Skeletal muscle tissue (tissue), 4 donors: ENCODE measurements around the gene PPP2CA. TPM values are rescaled to one million over a fixed set of nuclear protein-coding genes. Genes with fewer than 3 reads are reported as not detected.
A peak's percentile ranks its signal among the peaks of the same experiment; 100 is the strongest.
"Not testable (repeated sequence)": the region's sequence is repeated elsewhere in the genome, so short reads cannot be mapped to it uniquely, and the experiment has no call there.

Experiments used
- H3K27ac ChIP-seq: one replicate; pipeline ENCODE4 v1.7.0; 2013; ENCODE audit warnings: mild to moderate bottlenecking, low read depth, low read length, inconsistent platforms
- H3K27me3 ChIP-seq, 3 donors: one replicate each; pipeline ENCODE4 v1.7.0; 2013; ENCODE audit warnings: low read length in 3 of 3; ENCODE audit not compliant: control insufficient read depth in 3 of 3, insufficient read depth in 3 of 3
- H3K36me3 ChIP-seq, 3 donors: one replicate each; pipeline ENCODE4 v1.7.0; 2013; ENCODE audit warnings: low read length in 3 of 3; ENCODE audit not compliant: control insufficient read depth in 3 of 3, insufficient read depth in 3 of 3
- H3K4me1 ChIP-seq, 3 donors: one replicate each; pipeline ENCODE4 v1.7.0; 2013; ENCODE audit warnings: low read length in 3 of 3, mild to moderate bottlenecking in 3 of 3; ENCODE audit not compliant: control insufficient read depth in 3 of 3, insufficient read depth in 3 of 3
- H3K4me3 ChIP-seq, 3 donors: one replicate each; pipeline ENCODE4 v1.7.0; 2013; ENCODE audit warnings: low read length in 3 of 3
- H3K9ac ChIP-seq, 3 donors: one replicate each; pipeline ENCODE4 v1.7.0; 2013; ENCODE audit warnings: low read length in 3 of 3, mild to moderate bottlenecking in 3 of 3, moderate library complexity in 2 of 3, low read depth in 1 of 3
- H3K9me3 ChIP-seq, 3 donors: one replicate each; pipeline ENCODE4 v1.7.0; 2013; ENCODE audit warnings: low read length in 3 of 3; ENCODE audit not compliant: control insufficient read depth in 3 of 3
- total RNA-seq: library from RNA; depleted of rRNA; stranded (reverse); fragments of >200 nt; gene quantifications from one replicate; pipeline ENCODE4 v1.2.3, GENCODE V29; 2014
- donor health status: Osteomylitis.

The PPP2CA gene
- total RNA-seq, 1 donor from 2014 or later, result 47.0 TPM

DNA sequence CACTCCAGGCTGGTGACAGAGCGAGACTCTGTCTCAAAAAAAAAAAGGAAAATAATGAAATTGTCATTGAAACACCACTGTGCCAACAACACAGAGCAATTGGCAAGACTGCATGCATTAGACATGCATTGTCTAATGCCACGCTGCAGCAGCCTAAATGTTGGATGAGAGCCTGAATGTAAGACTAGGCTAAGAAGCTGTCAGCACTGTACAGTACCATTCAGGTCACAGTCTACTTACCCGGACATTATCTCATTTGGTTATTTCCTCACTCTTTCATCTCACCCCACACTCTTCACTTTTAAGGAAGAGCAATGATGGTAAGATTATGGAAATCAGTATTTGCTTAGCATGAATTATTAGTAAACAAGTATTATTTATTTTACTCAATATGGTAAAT is 31.3 kb upstream of the PPP2CA start:
- H3K9ac ChIP-seq, result no peak overlapping the region
- H3K9me3 ChIP-seq, result no peaks in the 10 kb centered on the region
- no peaks in the 10 kb centered on the region for H3K36me3 ChIP-seq
- H3K4me1 ChIP-seq, result peaks cover 0 to 8% (median 0%) of the 10 kb centered on the region in 3 donors
- no peaks in the 10 kb centered on the region for H3K27me3 ChIP-seq
- no peak overlapping the region for H3K4me3 ChIP-seq
- H3K27ac ChIP-seq, result no peak overlapping the region

DNA sequence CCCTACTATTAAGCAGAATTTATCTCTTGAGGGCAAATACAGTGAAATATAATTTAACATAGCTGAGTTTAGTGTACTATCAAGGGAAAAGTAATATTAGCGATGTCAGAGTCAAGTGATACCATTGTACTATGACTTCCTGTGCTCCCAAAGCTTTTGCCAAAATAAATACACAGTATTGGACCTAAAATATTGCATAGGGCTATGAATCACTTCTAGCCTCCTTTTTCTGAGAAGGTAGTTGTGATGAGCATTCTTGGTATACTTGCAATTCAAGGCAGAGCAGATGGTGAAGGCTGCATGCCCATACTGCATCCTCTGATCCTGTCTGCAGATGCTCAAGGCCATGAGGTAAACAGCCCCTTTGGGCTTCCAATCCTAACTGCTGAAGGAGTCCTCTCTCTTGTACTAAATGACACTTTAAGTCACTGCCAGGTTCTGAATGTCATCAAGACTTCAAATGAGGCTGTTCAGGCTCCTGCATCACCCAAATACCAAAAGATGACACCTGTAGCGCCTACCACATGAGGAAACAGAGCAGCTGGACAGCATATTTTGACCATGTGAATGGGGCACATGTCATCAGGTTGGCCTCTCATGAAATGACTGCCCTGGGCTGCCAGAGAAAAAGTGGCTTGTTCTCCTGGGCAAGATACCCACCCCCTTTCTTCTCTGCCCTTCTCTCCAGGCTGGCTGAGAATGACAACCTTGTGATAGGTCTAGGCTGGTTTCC is 29.7 kb upstream of the PPP2CA start:
- H3K4me1 ChIP-seq, result peaks cover 0 to 8% (median 0%) of the 10 kb centered on the region in 3 donors
- no peak overlapping the region for H3K27ac ChIP-seq
- no peak overlapping the region for H3K4me3 ChIP-seq
- no peaks in the 10 kb centered on the region for H3K9me3 ChIP-seq
- no peak overlapping the region for H3K9ac ChIP-seq
- no peaks in the 10 kb centered on the region for H3K36me3 ChIP-seq
- H3K27me3 ChIP-seq, result no peaks in the 10 kb centered on the region

DNA sequence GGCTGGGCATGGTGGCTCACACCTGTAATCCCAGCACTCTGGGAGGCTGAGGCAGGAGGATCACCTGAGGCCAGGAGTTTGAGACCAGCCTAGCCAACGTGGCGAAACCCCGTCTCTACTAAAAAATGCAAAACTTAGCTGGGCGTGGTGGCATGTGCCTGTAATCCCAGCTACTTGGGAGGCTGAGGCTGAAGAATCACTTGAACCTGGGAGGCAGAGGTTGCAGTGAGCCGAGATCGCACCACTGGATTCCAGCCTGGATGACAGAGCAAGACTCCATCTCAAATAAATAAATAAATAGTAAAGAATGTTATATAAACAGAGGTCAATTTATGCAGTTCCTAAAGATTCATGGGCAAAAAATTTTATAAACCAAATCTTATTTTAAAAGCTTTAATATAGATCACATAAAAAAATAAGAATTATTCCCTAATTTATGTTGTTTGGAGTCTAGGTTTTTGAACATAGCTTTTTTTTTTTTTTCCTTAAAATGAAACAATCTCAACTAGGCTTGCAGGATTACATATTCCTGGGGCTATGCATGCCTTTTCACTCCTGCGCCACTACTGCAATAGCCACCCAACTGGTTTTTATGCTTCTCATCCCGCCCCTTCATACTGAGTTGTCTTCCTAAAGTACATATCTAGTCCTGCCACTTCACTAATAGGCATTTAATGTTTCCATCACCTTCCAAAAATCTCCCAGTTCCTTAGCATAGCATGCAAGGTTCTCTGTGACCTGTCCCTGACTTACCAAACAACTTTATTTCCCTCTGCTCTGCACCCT is 27.7 kb upstream of the PPP2CA start:
- not testable (repeated sequence) for H3K9ac ChIP-seq, H3K27me3 ChIP-seq, H3K4me3 ChIP-seq, H3K36me3 ChIP-seq, H3K9me3 ChIP-seq, H3K27ac ChIP-seq
- H3K4me1 ChIP-seq, result peaks cover 0 to 13% (median 0%) of the 10 kb centered on the region in 3 donors

GRCh38 chr5:134252671-134253070 is 26.8 kb upstream of the PPP2CA start:
- Histone ChIP-seq H3K4me1 (peaks cover 0 to 17% (median 5%) of the 10 kb centered on the region in 3 donors), H3K27me3 (no peaks in the 10 kb centered on the region), H3K9ac (no peak overlapping the region), H3K9me3 (no peaks in the 10 kb centered on the region), H3K4me3 (no peak overlapping the region), H3K27ac (no peak overlapping the region), H3K36me3 (no peaks in the 10 kb centered on the region)

GRCh38 chr5:134250949-134251348 is 25.1 kb upstream of the PPP2CA start:
- Histone ChIP-seq H3K9me3 (no peaks in the 10 kb centered on the region), H3K27ac (no peak overlapping the region), H3K9ac (no peak overlapping the region), H3K27me3 (no peaks in the 10 kb centered on the region), H3K36me3 (no peaks in the 10 kb centered on the region), H3K4me3 (no peak overlapping the region), H3K4me1 (peaks cover 7 to 27% (median 18%) of the 10 kb centered on the region in 3 donors)

- no peak overlapping the region for H3K27ac ChIP-seq
- peaks cover 13 to 29% (median 29%) of the 10 kb centered on the region in 3 donors for H3K4me1 ChIP-seq
Measured at GRCh38 chr5:134249469-134250379, 23.9 kb upstream of the PPP2CA start.

DNA sequence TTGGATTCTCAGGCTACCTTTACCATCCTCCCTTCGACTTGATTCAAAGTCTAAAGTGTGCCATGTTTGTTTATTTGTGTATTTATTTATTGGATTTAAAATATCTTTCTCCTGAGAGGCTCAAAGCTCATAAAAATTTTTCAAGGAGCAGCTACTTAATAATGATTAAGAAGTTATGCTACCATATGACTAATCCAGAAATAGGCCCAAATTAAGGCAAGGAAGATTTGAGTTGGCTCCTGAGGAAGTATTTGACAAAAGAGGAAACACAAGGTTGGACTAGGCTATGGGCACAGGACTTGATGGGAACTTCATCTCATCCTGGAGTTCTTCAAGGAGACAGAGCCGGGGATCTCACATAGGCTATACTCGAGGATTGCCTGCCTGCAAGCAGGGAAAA is 22.4 kb upstream of the PPP2CA start:
- Histone ChIP-seq H3K9ac (no peak overlapping the region), H3K4me3 (no peak overlapping the region), H3K9me3 (no peaks in the 10 kb centered on the region), H3K36me3 (no peaks in the 10 kb centered on the region), H3K4me1 (peaks cover 13 to 34% (median 33%) of the 10 kb centered on the region in 3 donors), H3K27ac (peak overlapping the region; percentile 83), H3K27me3 (no peaks in the 10 kb centered on the region)

More at GRCh38 chr5:134249469-134250379, 23.9 kb upstream of the PPP2CA start:
- no peaks in the 10 kb centered on the region for H3K27me3 ChIP-seq
- H3K4me3 ChIP-seq, result no peak overlapping the region
- H3K9ac ChIP-seq, result no peak overlapping the region
- no peaks in the 10 kb centered on the region for H3K36me3 ChIP-seq
- no peaks in the 10 kb centered on the region for H3K9me3 ChIP-seq

- Histone ChIP-seq H3K36me3 (no peaks in the 10 kb centered on the region), H3K4me3 (no peak overlapping the region), H3K27ac (peak overlapping the region; percentile 83), H3K9me3 (no peaks in the 10 kb centered on the region), H3K9ac (no peak overlapping the region), H3K4me1 (peaks cover 13 to 34% (median 33%) of the 10 kb centered on the region in 3 donors), H3K27me3 (no peaks in the 10 kb centered on the region)
Measured at GRCh38 chr5:134247428-134248224, 21.8 kb upstream of the PPP2CA start.

GRCh38 chr5:134246771-134247427 is 21.0 kb upstream of the PPP2CA start:
- no peaks in the 10 kb centered on the region for H3K9me3 ChIP-seq
- H3K4me3 ChIP-seq, result peak overlapping the region in 1 of 3 donors; percentile 52
- peak overlapping the region; percentile 83 for H3K27ac ChIP-seq
- no peaks in the 10 kb centered on the region for H3K36me3 ChIP-seq
- peak overlapping the region in 1 of 3 donors; percentile 70 for H3K9ac ChIP-seq
- H3K4me1 ChIP-seq, result peaks cover 13 to 37% (median 37%) of the 10 kb centered on the region in 3 donors
- no peaks in the 10 kb centered on the region for H3K27me3 ChIP-seq
